ENCODE measurements around the gene LGALS13. TPM values are rescaled to one million over a fixed set of nuclear protein-coding genes. Genes with fewer than 3 reads are reported as not detected.
A peak's percentile ranks its signal among the peaks of the same experiment; 100 is the strongest.

The LGALS13 gene
- polyA plus RNA-seq, 4 donors, result not detected

DNA sequence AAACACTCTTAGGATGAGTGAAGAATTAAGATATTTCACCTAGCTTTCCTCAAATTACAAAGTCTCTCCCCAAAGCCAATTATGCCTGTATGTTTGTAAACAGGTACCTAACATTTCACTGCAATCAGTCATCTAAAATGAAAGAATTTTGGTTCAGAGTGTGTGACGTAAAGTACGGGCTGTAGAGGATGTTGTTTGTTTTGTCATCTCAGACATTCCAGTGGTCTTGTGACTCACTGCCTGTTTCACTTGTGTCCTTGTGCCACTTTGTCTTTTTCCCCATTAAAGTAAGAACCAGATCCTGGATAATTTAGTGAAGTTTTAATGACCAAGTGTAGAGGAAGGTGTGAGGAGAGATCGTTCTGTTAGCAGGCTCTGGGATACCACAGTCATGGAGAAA lies 33.7 kb upstream of the LGALS13 start:
- H3K4me1 ChIP-seq (ENCODE audit: control insufficient read depth in 3 of 3, insufficient read depth in 2 of 3, low read depth in 1 of 3, low read length in 2 of 3), result no peaks in the 10 kb centered on the region
- H3K27me3 ChIP-seq (ENCODE audit: control insufficient read depth in 3 of 3, insufficient read depth in 3 of 3, low read length in 3 of 3), result peaks cover 0 to 5% (median 3%) of the 10 kb centered on the region in 3 donors
- FAIRE-seq (no peak), DNase-seq (no peak)
- H3K9me3 ChIP-seq (ENCODE audit: control insufficient read depth in 2 of 2, insufficient read depth in 1 of 2, low read depth in 1 of 2, low read length in 1 of 2), result no peaks in the 10 kb centered on the region
- no peaks in the 10 kb centered on the region for H3K36me3 ChIP-seq (ENCODE audit: control insufficient read depth in 3 of 3, insufficient read depth in 2 of 3, low read depth in 1 of 3, low read length in 3 of 3)
- H3K27ac ChIP-seq (ENCODE audit: low read depth in 1 of 3, low read length in 2 of 3), result no peak overlapping the region
- no peak overlapping the region for H3K4me3 ChIP-seq (ENCODE audit: low read depth in 1 of 3, low read length in 3 of 3)
- WGBS, 3 donors, result 42 to 61% (median 47%) methylated on average over 3 of the region's 3 CpGs

GRCh38 chr19:39582442-39582841 lies 19.9 kb upstream of the LGALS13 start:
- H3K4me3 ChIP-seq (ENCODE audit: low read depth in 1 of 3, low read length in 3 of 3), result no peak overlapping the region
- H3K27ac ChIP-seq (ENCODE audit: low read depth in 1 of 3, low read length in 2 of 3), result no peak overlapping the region
- no peaks in the 10 kb centered on the region for H3K4me1 ChIP-seq (ENCODE audit: control insufficient read depth in 3 of 3, insufficient read depth in 2 of 3, low read depth in 1 of 3, low read length in 2 of 3)
- no peaks in the 10 kb centered on the region for H3K36me3 ChIP-seq (ENCODE audit: control insufficient read depth in 3 of 3, insufficient read depth in 2 of 3, low read depth in 1 of 3, low read length in 3 of 3)
- no peaks in the 10 kb centered on the region for H3K9me3 ChIP-seq (ENCODE audit: control insufficient read depth in 2 of 2, insufficient read depth in 1 of 2, low read depth in 1 of 2, low read length in 1 of 2)
- no peak for FAIRE-seq
- WGBS, 3 donors, result 54 to 57% (median 54%) methylated on average over 4 of the region's 4 CpGs
- no peak for DNase-seq
- H3K27me3 ChIP-seq (ENCODE audit: control insufficient read depth in 3 of 3, insufficient read depth in 3 of 3, low read length in 3 of 3), result peaks cover 0 to 4% (median 0%) of the 10 kb centered on the region in 3 donors

- WGBS, 3 donors, result 42 to 54% (median 43%) methylated on average over 8 of the region's 8 CpGs
- no peaks in the 10 kb centered on the region for H3K9me3 ChIP-seq (ENCODE audit: control insufficient read depth in 2 of 2, insufficient read depth in 1 of 2, low read depth in 1 of 2, low read length in 1 of 2)
- no peak overlapping the region for H3K4me3 ChIP-seq (ENCODE audit: low read depth in 1 of 3, low read length in 3 of 3)
- no peak overlapping the region for H3K27ac ChIP-seq (ENCODE audit: low read depth in 1 of 3, low read length in 2 of 3)
- H3K36me3 ChIP-seq (ENCODE audit: control insufficient read depth in 3 of 3, insufficient read depth in 2 of 3, low read depth in 1 of 3, low read length in 3 of 3), result no peaks in the 10 kb centered on the region
- no peaks in the 10 kb centered on the region for H3K4me1 ChIP-seq (ENCODE audit: control insufficient read depth in 3 of 3, insufficient read depth in 2 of 3, low read depth in 1 of 3, low read length in 2 of 3)
- DNase-seq (peak in 1 of 2 donors; percentile 10), FAIRE-seq (no peak)
- peaks cover 0 to 4% (median 0%) of the 10 kb centered on the region in 3 donors for H3K27me3 ChIP-seq (ENCODE audit: control insufficient read depth in 3 of 3, insufficient read depth in 3 of 3, low read length in 3 of 3)
Measured at GRCh38 chr19:39582891-39583625, 19.3 kb upstream of the LGALS13 start.

GRCh38 chr19:39587496-39587895 lies 14.8 kb upstream of the LGALS13 start:
- Histone ChIP-seq H3K27me3 (ENCODE audit: control insufficient read depth in 3 of 3, insufficient read depth in 3 of 3, low read length in 3 of 3) (peaks cover 0 to 4% (median 0%) of the 10 kb centered on the region in 3 donors), H3K4me1 (ENCODE audit: control insufficient read depth in 3 of 3, insufficient read depth in 2 of 3, low read depth in 1 of 3, low read length in 2 of 3) (no peaks in the 10 kb centered on the region), H3K27ac (ENCODE audit: low read depth in 1 of 3, low read length in 2 of 3) (no peak overlapping the region), H3K36me3 (ENCODE audit: control insufficient read depth in 3 of 3, insufficient read depth in 2 of 3, low read depth in 1 of 3, low read length in 3 of 3) (no peaks in the 10 kb centered on the region), H3K4me3 (ENCODE audit: low read depth in 1 of 3, low read length in 3 of 3) (no peak overlapping the region), H3K9me3 (ENCODE audit: control insufficient read depth in 2 of 2, insufficient read depth in 1 of 2, low read depth in 1 of 2, low read length in 1 of 2) (no peaks in the 10 kb centered on the region)
- no peak for DNase-seq
- no peak for FAIRE-seq
- 58 to 66% (median 62%) methylated on average over 4 of the region's 4 CpGs for WGBS, 3 donors

DNA sequence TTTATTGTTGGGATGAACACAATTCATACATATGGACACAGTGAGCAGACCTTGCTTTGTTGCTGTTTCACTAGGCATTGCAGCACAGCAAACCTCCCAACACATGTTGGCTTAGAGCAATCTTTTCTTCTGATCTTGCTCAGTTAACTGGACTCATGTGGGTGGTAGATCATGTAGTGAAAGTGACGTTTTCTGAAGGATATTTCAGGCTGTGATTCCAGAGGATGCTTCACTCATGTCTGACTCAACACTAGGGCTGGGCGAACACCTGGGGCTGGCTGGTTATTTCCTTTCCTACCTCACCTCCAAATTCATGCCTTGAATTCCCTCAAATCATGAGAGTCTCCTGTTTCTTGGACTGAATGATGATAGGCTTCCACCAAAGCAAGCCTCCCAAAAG lies 14.3 kb upstream of the LGALS13 start:
- WGBS, 3 donors, result 28 to 47% (median 35%) methylated on average over 2 of the region's 2 CpGs
- FAIRE-seq, result no peak
- no peaks in the 10 kb centered on the region for H3K9me3 ChIP-seq (ENCODE audit: control insufficient read depth in 2 of 2, insufficient read depth in 1 of 2, low read depth in 1 of 2, low read length in 1 of 2)

DNA sequence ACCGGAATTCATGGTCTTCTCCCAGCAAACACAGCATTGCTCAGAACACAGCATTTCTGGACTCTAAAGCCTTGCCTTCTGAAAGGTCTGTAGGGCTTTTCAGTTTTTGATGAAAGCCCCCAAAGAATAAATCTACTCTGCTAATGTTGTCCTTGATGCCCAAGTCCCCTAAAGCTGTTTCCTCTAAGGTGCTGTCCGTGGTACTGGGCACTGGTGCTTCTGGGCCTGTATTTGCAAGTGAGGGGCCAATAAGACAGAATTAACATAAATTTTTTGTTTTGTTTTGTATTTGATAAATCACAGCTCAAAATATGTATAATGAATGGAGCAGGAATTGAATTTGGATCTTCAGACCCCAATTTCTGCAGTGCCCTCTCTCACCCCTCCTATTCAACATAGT lies 12.1 kb upstream of the LGALS13 start:
- FAIRE-seq, result no peak
- H3K4me3 ChIP-seq (ENCODE audit: low read depth in 1 of 3, low read length in 3 of 3), result no peak overlapping the region
- no peaks in the 10 kb centered on the region for H3K9me3 ChIP-seq (ENCODE audit: control insufficient read depth in 2 of 2, insufficient read depth in 1 of 2, low read depth in 1 of 2, low read length in 1 of 2)
- no peak overlapping the region for H3K27ac ChIP-seq (ENCODE audit: low read depth in 1 of 3, low read length in 2 of 3)
- DNase-seq, result no peak
- WGBS, 3 donors, result 43 to 50% (median 45%) methylated on average over 2 of the region's 2 CpGs
- H3K36me3 ChIP-seq (ENCODE audit: control insufficient read depth in 3 of 3, insufficient read depth in 2 of 3, low read depth in 1 of 3, low read length in 3 of 3), result no peaks in the 10 kb centered on the region
- H3K27me3 ChIP-seq (ENCODE audit: control insufficient read depth in 3 of 3, insufficient read depth in 3 of 3, low read length in 3 of 3), result peaks cover 0 to 4% (median 0%) of the 10 kb centered on the region in 3 donors
- H3K4me1 ChIP-seq (ENCODE audit: control insufficient read depth in 3 of 3, insufficient read depth in 2 of 3, low read depth in 1 of 3, low read length in 2 of 3), result no peaks in the 10 kb centered on the region

More for the DNA sequence above, 14.3 kb upstream of the LGALS13 start:
- peaks cover 0 to 4% (median 0%) of the 10 kb centered on the region in 3 donors for H3K27me3 ChIP-seq (ENCODE audit: control insufficient read depth in 3 of 3, insufficient read depth in 3 of 3, low read length in 3 of 3)
- H3K27ac ChIP-seq (ENCODE audit: low read depth in 1 of 3, low read length in 2 of 3), result no peak overlapping the region
- no peak for DNase-seq
- no peaks in the 10 kb centered on the region for H3K36me3 ChIP-seq (ENCODE audit: control insufficient read depth in 3 of 3, insufficient read depth in 2 of 3, low read depth in 1 of 3, low read length in 3 of 3)
- H3K4me3 ChIP-seq (ENCODE audit: low read depth in 1 of 3, low read length in 3 of 3), result no peak overlapping the region
- H3K4me1 ChIP-seq (ENCODE audit: control insufficient read depth in 3 of 3, insufficient read depth in 2 of 3, low read depth in 1 of 3, low read length in 2 of 3), result no peaks in the 10 kb centered on the region

GRCh38 chr19:39592381-39592780 lies 9.9 kb upstream of the LGALS13 start:
- H3K9me3 ChIP-seq (ENCODE audit: control insufficient read depth in 2 of 2, insufficient read depth in 1 of 2, low read depth in 1 of 2, low read length in 1 of 2), result no peaks in the 10 kb centered on the region
- 86 to 91% (median 89%) methylated on average over 7 of the region's 7 CpGs for WGBS, 3 donors
- no peak for FAIRE-seq

GRCh38 chr19:39595950-39596349 lies 6.4 kb upstream of the LGALS13 start:
- Histone ChIP-seq H3K4me3 (ENCODE audit: low read depth in 1 of 3, low read length in 3 of 3) (no peak overlapping the region), H3K36me3 (ENCODE audit: control insufficient read depth in 3 of 3, insufficient read depth in 2 of 3, low read depth in 1 of 3, low read length in 3 of 3) (no peaks in the 10 kb centered on the region), H3K4me1 (ENCODE audit: control insufficient read depth in 3 of 3, insufficient read depth in 2 of 3, low read depth in 1 of 3, low read length in 2 of 3) (no peaks in the 10 kb centered on the region), H3K27ac (ENCODE audit: low read depth in 1 of 3, low read length in 2 of 3) (no peak overlapping the region), H3K27me3 (ENCODE audit: control insufficient read depth in 3 of 3, insufficient read depth in 3 of 3, low read length in 3 of 3) (no peaks in the 10 kb centered on the region), H3K9me3 (ENCODE audit: control insufficient read depth in 2 of 2, insufficient read depth in 1 of 2, low read depth in 1 of 2, low read length in 1 of 2) (no peaks in the 10 kb centered on the region)
- DNase-seq, result no peak
- FAIRE-seq, result no peak
- 82 to 87% (median 86%) methylated on average over 6 of the region's 6 CpGs for WGBS, 3 donors

More at GRCh38 chr19:39592381-39592780, 9.9 kb upstream of the LGALS13 start:
- H3K4me1 ChIP-seq (ENCODE audit: control insufficient read depth in 3 of 3, insufficient read depth in 2 of 3, low read depth in 1 of 3, low read length in 2 of 3), result no peaks in the 10 kb centered on the region
- no peak overlapping the region for H3K4me3 ChIP-seq (ENCODE audit: low read depth in 1 of 3, low read length in 3 of 3)
- peaks cover 0 to 4% (median 0%) of the 10 kb centered on the region in 3 donors for H3K27me3 ChIP-seq (ENCODE audit: control insufficient read depth in 3 of 3, insufficient read depth in 3 of 3, low read length in 3 of 3)
- DNase-seq, result no peak
- H3K36me3 ChIP-seq (ENCODE audit: control insufficient read depth in 3 of 3, insufficient read depth in 2 of 3, low read depth in 1 of 3, low read length in 3 of 3), result no peaks in the 10 kb centered on the region
- H3K27ac ChIP-seq (ENCODE audit: low read depth in 1 of 3, low read length in 2 of 3), result no peak overlapping the region

DNA sequence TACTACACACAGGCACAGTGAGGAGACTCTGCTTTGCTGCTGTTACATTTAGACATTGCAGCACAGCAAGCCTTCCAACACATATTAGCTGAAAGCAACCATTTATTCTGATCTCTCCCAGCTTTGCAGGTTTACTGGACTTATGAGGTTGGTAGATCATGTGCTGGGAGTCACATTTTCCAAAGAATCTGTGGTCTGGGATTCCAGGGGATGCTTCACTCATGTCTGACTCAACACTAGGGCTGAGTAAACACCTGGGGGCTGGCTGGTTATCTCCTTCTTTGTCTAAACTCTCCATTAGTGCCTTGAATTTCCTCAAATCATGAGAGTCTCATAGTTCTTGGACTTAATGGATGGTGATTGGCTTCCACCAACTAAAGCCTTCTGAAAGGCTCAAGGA lies 5.4 kb upstream of the LGALS13 start:
- H3K36me3 ChIP-seq (ENCODE audit: control insufficient read depth in 3 of 3, insufficient read depth in 2 of 3, low read depth in 1 of 3, low read length in 3 of 3), result no peaks in the 10 kb centered on the region
- FAIRE-seq, result no peak
- H3K27me3 ChIP-seq (ENCODE audit: control insufficient read depth in 3 of 3, insufficient read depth in 3 of 3, low read length in 3 of 3), result no peaks in the 10 kb centered on the region
- H3K27ac ChIP-seq (ENCODE audit: low read depth in 1 of 3, low read length in 2 of 3), result no peak overlapping the region
- DNase-seq, result no peak
- H3K9me3 ChIP-seq (ENCODE audit: control insufficient read depth in 2 of 2, insufficient read depth in 1 of 2, low read depth in 1 of 2, low read length in 1 of 2), result no peaks in the 10 kb centered on the region
- no peak overlapping the region for H3K4me3 ChIP-seq (ENCODE audit: low read depth in 1 of 3, low read length in 3 of 3)
- H3K4me1 ChIP-seq (ENCODE audit: control insufficient read depth in 3 of 3, insufficient read depth in 2 of 3, low read depth in 1 of 3, low read length in 2 of 3), result no peaks in the 10 kb centered on the region

Data from small intestine (tissue), 7 donors.